BJ (cell line): ENCODE measurements around the gene SOCS7. TPM values are rescaled to one million over a fixed set of nuclear protein-coding genes. Genes with fewer than 3 reads are reported as not detected.

Experiments used
- CTCF ChIA-PET: fragments of 350-600 bp; formaldehyde crosslinking; extraction: SDS; loops from one replicate; lab custom pipeline; 2021; ENCODE audit warnings: antibody characterized with exemption, inconsistent platforms; lab: Yijun Ruan, JAX
- POLR2A ChIA-PET: fragments of 300-600 bp; sonication (Branson Sonifier 250); formaldehyde crosslinking; extraction: SDS; loops from one replicate; lab custom pipeline; 2021; ENCODE audit warnings: antibody characterized with exemption; lab: Charles Lee
- DNase-seq: peaks from one replicate; pipeline ENCODE4 v3.0.0-alpha.2; 2011; ENCODE audit warnings: low read depth
- H3K27me3 ChIP-seq: 2 replicates; pipeline ENCODE4 v1.6.0; 2011; ENCODE audit warnings: low read length; ENCODE audit not compliant: control insufficient read depth, insufficient read depth
- H3K36me3 ChIP-seq: 2 replicates; pipeline ENCODE4 v1.5.1; 2011; ENCODE audit warnings: low read length; ENCODE audit not compliant: control insufficient read depth, insufficient read depth
- H3K4me3 ChIP-seq: 2 replicates; pipeline ENCODE4 v1.5.1; 2011; ENCODE audit warnings: low read depth, mild to moderate bottlenecking, control low read depth, low read length
- CTCF ChIP-seq: IDR thresholded peaks from 2 replicates; pipeline ENCODE4 v1.5.1; 2011; ENCODE audit warnings: low read depth, mild to moderate bottlenecking, control low read depth, inconsistent platforms, low read length, moderate library complexity; ENCODE audit not compliant: insufficient read depth
- polyA plus RNA-seq: library from polyadenylated mRNA; depleted of rRNA; stranded (reverse); fragments of >200 nt; gene quantifications from 2 replicates; pipeline ENCODE4 v1.2.3, GENCODE V29; 2011

SOCS7 gene
- polyA plus RNA-seq, 1 experiment, result 9.2 TPM

GRCh38 chr17:38341035-38341721, 10.5 kb upstream of the SOCS7 start:
- DNase-seq, result no peak
- ChIA-PET CTCF (interaction anchor here (0.9 to 3.3 kb wide), 4 partner anchors 8 to 73 kb away, joined by 3 to 30 read pairs (median 5); no protein-coding TSS in a partner anchor), POLR2A (no interaction called here)
- no peaks in the 10 kb centered on the region for H3K36me3 ChIP-seq
- no peak for TF ChIP-seq CTCF
- no peak overlapping the region for H3K4me3 ChIP-seq
- peaks cover 32% of the 10 kb centered on the region for H3K27me3 ChIP-seq

- POLR2A ChIA-PET, result no interaction called here
- no peaks in the 10 kb centered on the region for H3K36me3 ChIP-seq
- CTCF ChIA-PET, result interaction anchor here (1.2 to 13.8 kb wide), 4 partner anchors 10 to 75 kb away, joined by 4 to 318 read pairs (median 6); no protein-coding TSS in a partner anchor
- H3K4me3 ChIP-seq, result no peak overlapping the region
- no peak for DNase-seq
- no peak for TF ChIP-seq CTCF
- peaks cover 28% of the 10 kb centered on the region for H3K27me3 ChIP-seq
Observed at GRCh38 chr17:38342886-38343607, 8.6 kb upstream of the SOCS7 start.

DNA sequence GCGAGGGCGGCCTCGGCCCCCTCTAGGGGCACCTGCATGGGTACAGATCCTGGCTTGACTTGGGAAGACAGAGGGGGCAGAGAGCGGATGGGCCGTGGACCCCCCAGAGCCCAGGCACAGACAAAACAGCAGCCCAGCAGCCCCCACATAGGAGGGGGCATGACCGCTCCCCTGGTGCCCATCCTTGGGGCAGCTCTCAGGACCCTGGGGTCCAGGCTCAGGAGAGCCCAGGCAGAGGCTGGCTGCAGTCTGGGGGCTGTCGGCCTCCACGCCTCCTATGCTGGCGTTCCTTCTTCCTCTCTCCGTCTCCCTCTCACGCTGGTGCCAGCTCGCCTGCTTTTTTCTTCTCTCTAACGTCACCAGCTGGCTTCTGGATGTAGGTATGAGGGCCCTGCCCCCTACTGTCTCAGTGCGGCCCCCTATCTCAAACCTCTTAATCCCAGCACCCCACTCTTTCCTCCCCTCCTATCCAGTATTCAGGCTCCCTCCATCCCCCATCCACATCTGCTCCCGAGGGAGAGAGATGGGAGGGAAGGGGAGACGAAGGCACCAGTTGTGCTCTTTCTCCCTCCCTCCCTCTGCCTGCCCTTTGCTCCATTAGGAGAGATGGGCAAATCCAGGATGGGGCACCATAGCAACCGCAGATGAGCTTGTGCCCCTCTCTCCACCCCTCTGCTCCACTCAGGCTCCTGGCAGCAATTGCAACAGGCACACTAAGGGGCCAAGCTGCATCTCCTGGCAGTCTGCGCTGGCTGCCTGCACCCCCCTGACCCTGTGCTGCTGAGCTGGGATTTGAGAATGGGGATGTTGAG, 7.8 kb upstream of the SOCS7 start, which contains the start of gene GPR179:
GPR179 (minus strand) TSS at position 349 of the 812 bp plus-strand sequence; CDS start at position 182, 167 bp downstream.
- CTCF ChIA-PET, result interaction anchor here (1.2 to 13.8 kb wide), 5 partner anchors 10 to 74 kb away, joined by 3 to 318 read pairs (median 4); no protein-coding TSS in a partner anchor

GRCh38 chr17:38344420-38344745, 7.3 kb upstream of the SOCS7 start:
- peaks cover 22% of the 10 kb centered on the region for H3K27me3 ChIP-seq
- POLR2A ChIA-PET, result no interaction called here
- no peak for TF ChIP-seq CTCF
- no peak for DNase-seq
- H3K4me3 ChIP-seq, result no peak overlapping the region
- no peaks in the 10 kb centered on the region for H3K36me3 ChIP-seq
- CTCF ChIA-PET, result interaction anchor here (1.3 to 13.8 kb wide), 4 partner anchors 9 to 73 kb away, joined by 3 to 318 read pairs (median 4); no protein-coding TSS in a partner anchor

More for the DNA sequence above, 7.8 kb upstream of the SOCS7 start, which contains the start of gene GPR179:
- no peak for DNase-seq
- TF ChIP-seq CTCF, result no peak
- POLR2A ChIA-PET, result no interaction called here
- no peaks in the 10 kb centered on the region for H3K36me3 ChIP-seq
- H3K27me3 ChIP-seq, result peaks cover 25% of the 10 kb centered on the region
- no peak within 1 kb of the TSS for H3K4me3 ChIP-seq

DNA sequence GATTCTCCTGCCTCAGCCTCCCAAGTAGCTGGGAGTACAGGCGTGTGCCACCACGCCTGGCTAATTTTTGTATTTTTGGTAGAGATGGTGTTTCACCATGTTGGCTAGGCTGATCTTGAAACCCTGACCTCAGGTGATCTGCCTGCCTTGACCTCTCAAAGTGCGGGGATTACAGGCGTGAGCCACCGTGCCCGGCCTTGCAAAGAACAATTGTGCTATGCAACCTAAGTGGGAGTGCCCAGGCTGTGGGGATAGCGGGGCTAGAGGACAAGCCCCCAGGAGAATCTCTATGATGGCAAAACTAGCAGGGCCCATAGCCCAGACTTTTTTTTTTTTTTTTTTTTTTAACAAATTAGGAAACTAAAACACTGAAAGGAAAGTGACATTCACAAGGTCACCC, 5.9 kb upstream of the SOCS7 start:
- no peaks in the 10 kb centered on the region for H3K36me3 ChIP-seq
- ChIA-PET POLR2A (no interaction called here), CTCF (interaction anchor here (0.6 to 13.8 kb wide), 3 partner anchors 8 to 72 kb away, joined by 3 to 318 read pairs (median 3); no protein-coding TSS in a partner anchor)
- TF ChIP-seq CTCF, result no peak
- no peak overlapping the region for H3K4me3 ChIP-seq
- peaks cover 20% of the 10 kb centered on the region for H3K27me3 ChIP-seq
- DNase-seq, result no peak
